ENCODE data around the gene HDLBP. TPM values are rescaled to one million over a fixed set of nuclear protein-coding genes. Genes with fewer than 3 reads are reported as not detected.
"Not testable (repeated sequence)": the region's sequence is repeated elsewhere in the genome, so short reads cannot be mapped to it uniquely, and the experiment has no call there.

Gene HDLBP
- total RNA-seq, 2 experiments from 2014 or later, result 170 to 176 TPM

DNA sequence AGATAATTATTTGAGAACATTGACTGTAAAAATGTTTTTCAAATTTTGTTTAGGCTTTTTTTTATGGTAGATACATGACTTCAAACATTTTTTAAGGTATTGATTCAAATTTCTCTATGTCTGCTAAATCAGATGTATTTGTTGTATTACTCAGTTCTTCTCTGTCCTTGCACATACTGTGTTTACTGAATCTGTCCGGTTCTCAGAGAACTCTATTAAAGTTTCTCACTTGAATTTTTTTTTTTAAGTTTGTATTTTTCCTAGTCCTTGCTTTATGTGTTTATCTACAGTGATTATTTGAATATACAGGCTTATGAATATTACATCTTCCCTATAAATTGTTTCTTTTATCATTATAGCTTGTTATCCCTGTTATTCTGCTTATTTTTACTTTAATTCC, 5.6 kb upstream of the HDLBP start:
- peaks cover 100% of the 10 kb centered on the region for H3K79me2 ChIP-seq (ENCODE audit: insufficient read depth, low read depth, low read length)
- H3K36me3 ChIP-seq (ENCODE audit: insufficient read depth, low read length), result peaks cover 84% of the 10 kb centered on the region
- no peak for TF ChIP-seq EZH2phosphoT487 (IDR thresholded peaks at IDR 0.05; ENCODE audit: borderline replicate concordance, low read depth, low read length)
- TF ChIP-seq, protein P1, sequence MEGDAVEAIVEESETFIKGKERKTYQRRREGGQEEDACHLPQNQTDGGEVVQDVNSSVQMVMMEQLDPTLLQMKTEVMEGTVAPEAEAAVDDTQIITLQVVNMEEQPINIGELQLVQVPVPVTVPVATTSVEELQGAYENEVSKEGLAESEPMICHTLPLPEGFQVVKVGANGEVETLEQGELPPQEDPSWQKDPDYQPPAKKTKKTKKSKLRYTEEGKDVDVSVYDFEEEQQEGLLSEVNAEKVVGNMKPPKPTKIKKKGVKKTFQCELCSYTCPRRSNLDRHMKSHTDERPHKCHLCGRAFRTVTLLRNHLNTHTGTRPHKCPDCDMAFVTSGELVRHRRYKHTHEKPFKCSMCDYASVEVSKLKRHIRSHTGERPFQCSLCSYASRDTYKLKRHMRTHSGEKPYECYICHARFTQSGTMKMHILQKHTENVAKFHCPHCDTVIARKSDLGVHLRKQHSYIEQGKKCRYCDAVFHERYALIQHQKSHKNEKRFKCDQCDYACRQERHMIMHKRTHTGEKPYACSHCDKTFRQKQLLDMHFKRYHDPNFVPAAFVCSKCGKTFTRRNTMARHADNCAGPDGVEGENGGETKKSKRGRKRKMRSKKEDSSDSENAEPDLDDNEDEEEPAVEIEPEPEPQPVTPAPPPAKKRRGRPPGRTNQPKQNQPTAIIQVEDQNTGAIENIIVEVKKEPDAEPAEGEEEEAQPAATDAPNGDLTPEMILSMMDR (conservative IDR thresholded peaks at IDR 0.05; ENCODE audit: low read length), result no peak
- no peaks in the 10 kb centered on the region for H3K9me2 ChIP-seq (ENCODE audit: insufficient read depth, low read length)
- ChIA-PET POLR2A (no interaction called here), CTCF (ENCODE audit: unreplicated experiment) (no interaction called here)
- peak overlapping the region; percentile 86; the same call in 1 of the 2 replicates for H3K4me2 ChIP-seq (ENCODE audit: low read length)
- intact Hi-C loops (cut with micrococcal nuclease; ENCODE audit: unreplicated experiment), result no loop called here
- H4K20me1 ChIP-seq (ENCODE audit: insufficient read depth, low read length), result peaks cover 67% of the 10 kb centered on the region
- H2AFZ ChIP-seq (ENCODE audit: low read length), result no peak overlapping the region
- DNase-seq (ENCODE audit: low spot score), result no peak
- BruUV-seq (replicated peaks), result no TSS peak
- H3K27ac ChIP-seq (ENCODE audit: low read depth, low read length, poor library complexity, severe bottlenecking), result no peak overlapping the region
- no peaks in the 10 kb centered on the region for H3K9me3 ChIP-seq (ENCODE audit: low read length)
- peaks cover 79% of the 10 kb centered on the region for H3K4me1 ChIP-seq (ENCODE audit: insufficient read depth, low read length, poor library complexity, severe bottlenecking)
- no peak overlapping the region for H3K4me3 ChIP-seq (ENCODE audit: low read depth, low read length, poor library complexity, severe bottlenecking)

DNA sequence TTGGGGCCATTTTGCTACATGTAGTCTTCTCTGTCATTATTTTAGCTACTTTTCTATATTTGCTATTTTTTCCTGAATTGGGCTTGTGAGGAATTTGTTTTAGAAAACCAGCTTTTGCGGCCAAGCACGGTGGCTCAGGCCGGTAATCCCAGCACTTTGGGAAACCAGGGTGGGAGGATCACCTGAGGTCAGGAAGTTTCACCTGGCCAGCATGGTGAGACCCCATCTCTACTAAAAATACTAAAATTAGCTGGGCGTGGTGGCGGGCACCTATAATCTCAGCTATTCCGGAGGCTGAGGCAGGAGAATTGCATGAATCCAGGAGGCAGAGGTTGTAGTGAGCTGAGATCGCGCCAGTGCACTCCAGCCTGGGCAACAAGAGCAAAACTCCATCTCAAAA, 4.9 kb upstream of the HDLBP start:
- DNase-seq (ENCODE audit: low spot score), result no peak
- intact Hi-C loops (cut with micrococcal nuclease; ENCODE audit: unreplicated experiment), result no loop called here
- peaks cover 94% of the 10 kb centered on the region for H3K79me2 ChIP-seq (ENCODE audit: insufficient read depth, low read depth, low read length)
- POLR2A ChIA-PET, result interaction anchor here (1.1 kb wide), 1 partner anchor 11 kb away, joined by 3 read pairs; no protein-coding TSS in a partner anchor
- TF ChIP-seq, protein P1 (conservative IDR thresholded peaks at IDR 0.05; ENCODE audit: low read length), result no peak
- TF ChIP-seq EZH2phosphoT487 (IDR thresholded peaks at IDR 0.05; ENCODE audit: borderline replicate concordance, low read depth, low read length), result no peak
- H4K20me1 ChIP-seq (ENCODE audit: insufficient read depth, low read length), result peaks cover 65% of the 10 kb centered on the region
- CTCF ChIA-PET (ENCODE audit: unreplicated experiment), result no interaction called here
- H3K4me1 ChIP-seq (ENCODE audit: insufficient read depth, low read length, poor library complexity, severe bottlenecking), result peaks cover 79% of the 10 kb centered on the region
- no peaks in the 10 kb centered on the region for H3K9me3 ChIP-seq (ENCODE audit: low read length)
- H3K4me2 ChIP-seq (ENCODE audit: low read length), result peak overlapping the region; percentile 86
- H3K27ac ChIP-seq (ENCODE audit: low read depth, low read length, poor library complexity, severe bottlenecking), result no peak overlapping the region
- H3K4me3 ChIP-seq (ENCODE audit: low read depth, low read length, poor library complexity, severe bottlenecking), result no peak overlapping the region
- peaks cover 78% of the 10 kb centered on the region for H3K36me3 ChIP-seq (ENCODE audit: insufficient read depth, low read length)
- no peak overlapping the region for H2AFZ ChIP-seq (ENCODE audit: low read length)
- BruUV-seq (replicated peaks), result no TSS peak
- H3K9me2 ChIP-seq (ENCODE audit: insufficient read depth, low read length), result no peaks in the 10 kb centered on the region

DNA sequence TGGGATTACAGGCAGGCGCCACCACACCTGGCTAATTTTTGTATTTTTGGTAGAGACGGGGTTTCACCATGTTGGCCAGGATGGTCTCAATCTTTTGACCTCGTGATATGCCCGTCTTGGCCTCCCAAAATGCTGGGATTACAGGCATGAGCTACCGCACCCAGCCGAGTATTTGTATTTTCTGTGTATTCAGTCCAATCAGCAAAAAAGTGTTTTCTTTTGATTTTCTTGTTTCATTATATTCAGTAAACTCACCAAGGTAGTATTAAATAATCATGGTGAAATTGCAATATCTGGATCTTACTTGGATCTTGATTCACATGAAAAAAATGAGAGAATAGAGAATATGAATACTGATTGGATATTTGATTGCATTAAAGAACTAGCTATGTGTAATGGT, 3.4 kb upstream of the HDLBP start:
- intact Hi-C loops (cut with micrococcal nuclease; ENCODE audit: unreplicated experiment), result loop anchor here (5.0 to 10.0 kb wide), 2 partner anchors 383 to 734 kb away; partner anchors contain the start of genes CAPN10 and ING5
- POLR2A ChIA-PET, result interaction anchor here (0.5 to 1.5 kb wide), 7 partner anchors 13 to 172 kb away, joined by 3 to 5 read pairs (median 3); no protein-coding TSS in a partner anchor
- H2AFZ ChIP-seq (ENCODE audit: low read length); DNase-seq (ENCODE audit: low spot score); H3K27ac ChIP-seq (ENCODE audit: low read depth, low read length, poor library complexity, severe bottlenecking); H3K9me2 ChIP-seq (ENCODE audit: insufficient read depth, low read length); BruUV-seq (replicated peaks); H3K9me3 ChIP-seq (ENCODE audit: low read length); CTCF ChIA-PET (ENCODE audit: unreplicated experiment): not testable (repeated sequence)
- Histone ChIP-seq H3K79me2 (ENCODE audit: insufficient read depth, low read depth, low read length) (peaks cover 88% of the 10 kb centered on the region), H3K4me3 (ENCODE audit: low read depth, low read length, poor library complexity, severe bottlenecking) (peak overlapping the region; percentile 96), H4K20me1 (ENCODE audit: insufficient read depth, low read length) (peaks cover 57% of the 10 kb centered on the region), H3K4me1 (ENCODE audit: insufficient read depth, low read length, poor library complexity, severe bottlenecking) (peaks cover 70% of the 10 kb centered on the region), H3K4me2 (ENCODE audit: low read length) (peak overlapping the region; percentile 86), H3K36me3 (ENCODE audit: insufficient read depth, low read length) (peaks cover 62% of the 10 kb centered on the region)
